Stomach (tissue), 4 donors: Measurements from ENCODE around the gene PLD4.

Experiments used
- POLR2A ChIP-seq, 4 donors: fragments of 450-650 bp; IDR thresholded peaks; one replicate each; pipeline ENCODE4 v1.6.1; 2016; ENCODE audit warnings: antibody characterized with exemption in 4 of 4, control low read depth in 2 of 4, mild to moderate bottlenecking in 1 of 4, moderate library complexity in 1 of 4
- POLR2AphosphoS5 ChIP-seq, 3 donors: sonication (generic); formaldehyde crosslinking; IDR thresholded peaks; one replicate each; pipeline ENCODE4 v1.6.1; 2016; ENCODE audit warnings: antibody characterized with exemption in 3 of 3
- TF ChIP-seq, protein P1 (sequence below), 7 experiments: fragments of 450-650 bp in 4 of 7; fragments of 200-600 bp in 3 of 7; sonication (generic) in 3 of 7; IDR thresholded peaks; one replicate each; pipeline ENCODE4 v1.5.1; 2016 to 2019; ENCODE audit warnings: antibody characterized with exemption in 7 of 7, control low read depth in 2 of 7, mild to moderate bottlenecking in 1 of 7

DNA sequence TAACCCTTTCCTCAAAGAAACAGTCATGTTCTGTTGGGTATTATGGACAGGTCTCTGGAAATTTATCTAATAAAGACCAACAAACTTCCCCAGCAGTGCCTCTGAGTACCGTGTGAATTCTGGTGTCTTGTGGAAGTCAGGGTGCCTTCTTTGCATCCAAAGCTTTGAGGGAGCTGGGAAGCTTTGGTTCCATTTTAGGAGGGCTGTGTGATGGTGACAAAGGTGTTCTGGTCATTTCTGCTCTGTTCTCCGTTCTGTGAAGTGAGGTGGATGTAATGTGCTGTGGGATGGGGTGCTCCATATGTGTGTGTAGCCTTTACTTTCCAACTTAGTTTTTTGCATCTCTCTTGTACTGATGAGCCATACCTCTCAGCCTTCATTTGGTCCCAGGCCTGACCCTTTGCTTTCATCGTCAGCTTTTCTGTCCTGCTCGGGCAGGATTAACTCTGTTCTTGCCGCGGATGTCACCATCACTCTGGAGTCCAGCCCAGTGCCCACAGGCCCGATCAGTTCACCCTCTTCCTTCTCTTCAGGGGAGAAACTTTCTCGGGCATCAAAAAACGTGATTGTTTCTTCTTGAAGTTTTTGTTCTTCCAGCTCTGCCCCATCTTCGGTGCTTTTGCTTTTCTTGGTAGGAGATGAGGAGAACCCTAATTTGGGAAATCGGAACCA, 13.2 kb downstream of the PLD4 start:
- TF ChIP-seq POLR2A (IDR thresholded peaks at IDR 0.05), result no peak
- no peak for TF ChIP-seq POLR2AphosphoS5 (IDR thresholded peaks at IDR 0.05)
- TF ChIP-seq, protein P1, sequence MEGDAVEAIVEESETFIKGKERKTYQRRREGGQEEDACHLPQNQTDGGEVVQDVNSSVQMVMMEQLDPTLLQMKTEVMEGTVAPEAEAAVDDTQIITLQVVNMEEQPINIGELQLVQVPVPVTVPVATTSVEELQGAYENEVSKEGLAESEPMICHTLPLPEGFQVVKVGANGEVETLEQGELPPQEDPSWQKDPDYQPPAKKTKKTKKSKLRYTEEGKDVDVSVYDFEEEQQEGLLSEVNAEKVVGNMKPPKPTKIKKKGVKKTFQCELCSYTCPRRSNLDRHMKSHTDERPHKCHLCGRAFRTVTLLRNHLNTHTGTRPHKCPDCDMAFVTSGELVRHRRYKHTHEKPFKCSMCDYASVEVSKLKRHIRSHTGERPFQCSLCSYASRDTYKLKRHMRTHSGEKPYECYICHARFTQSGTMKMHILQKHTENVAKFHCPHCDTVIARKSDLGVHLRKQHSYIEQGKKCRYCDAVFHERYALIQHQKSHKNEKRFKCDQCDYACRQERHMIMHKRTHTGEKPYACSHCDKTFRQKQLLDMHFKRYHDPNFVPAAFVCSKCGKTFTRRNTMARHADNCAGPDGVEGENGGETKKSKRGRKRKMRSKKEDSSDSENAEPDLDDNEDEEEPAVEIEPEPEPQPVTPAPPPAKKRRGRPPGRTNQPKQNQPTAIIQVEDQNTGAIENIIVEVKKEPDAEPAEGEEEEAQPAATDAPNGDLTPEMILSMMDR (IDR thresholded peaks at IDR 0.05), result no peak
